SK-N-MC (cell line): Measurements from ENCODE around the gene CACNA1E.

Experiments used
- EZH2 ChIP-seq: fragments of 200-600 bp; sonication (generic); IDR thresholded peaks from one replicate; pipeline ENCODE4 v1.6.1; 2017; ENCODE audit warnings: antibody characterized with exemption
- FOXP2 ChIP-seq: optimal IDR thresholded peaks from 2 replicates; pipeline ENCODE3; 2011; ENCODE audit warnings: mild to moderate bottlenecking, moderate library complexity; ENCODE audit not compliant: insufficient read depth; ENCODE audit errors: extremely low read length, control extremely low read depth
- POLR2AphosphoS5 ChIP-seq: IDR thresholded peaks from 2 replicates; pipeline ENCODE4 v1.6.1; 2012; ENCODE audit warnings: mild to moderate bottlenecking, low read depth, low read length, borderline replicate concordance

DNA sequence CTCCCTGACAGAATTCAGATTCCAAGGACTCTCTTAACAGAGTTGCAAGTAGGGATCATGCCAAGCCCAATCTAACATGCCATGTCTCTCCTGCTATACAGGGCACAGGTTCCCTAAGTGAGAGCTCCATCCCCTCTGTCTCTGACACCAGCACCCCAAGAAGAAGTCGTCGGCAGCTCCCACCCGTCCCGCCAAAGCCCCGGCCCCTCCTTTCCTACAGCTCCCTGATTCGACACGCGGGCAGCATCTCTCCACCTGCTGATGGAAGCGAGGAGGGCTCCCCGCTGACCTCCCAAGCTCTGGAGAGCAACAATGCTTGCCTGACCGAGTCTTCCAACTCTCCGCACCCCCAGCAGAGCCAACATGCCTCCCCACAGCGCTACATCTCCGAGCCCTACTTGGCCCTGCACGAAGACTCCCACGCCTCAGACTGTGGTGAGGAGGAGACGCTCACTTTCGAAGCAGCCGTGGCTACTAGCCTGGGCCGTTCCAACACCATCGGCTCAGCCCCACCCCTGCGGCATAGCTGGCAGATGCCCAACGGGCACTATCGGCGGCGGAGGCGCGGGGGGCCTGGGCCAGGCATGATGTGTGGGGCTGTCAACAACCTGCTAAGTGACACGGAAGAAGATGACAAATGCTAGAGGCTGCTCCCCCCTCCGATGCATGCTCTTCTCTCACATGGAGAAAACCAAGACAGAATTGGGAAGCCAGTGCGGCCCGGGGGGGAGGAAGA lies 315.0 kb downstream of the CACNA1E start:
- TF ChIP-seq EZH2 (no peak), POLR2AphosphoS5 (no peak), FOXP2 (no peak)
